Right lobe of liver (tissue), 6 donors: ENCODE results near the gene ORAI1. TPM values are rescaled to one million over a fixed set of nuclear protein-coding genes. Genes with fewer than 3 reads are reported as not detected.

Experiments used
- ATAC-seq, 4 donors: fragments of 200-7000 bp; cut with Tn5 transposase; one replicate each; pipeline ENCODE4 v1.9.1; 2020; ENCODE audit warnings: mild to moderate bottlenecking in 4 of 4, moderate library complexity in 4 of 4
- DNase-seq, 3 donors: peaks; one replicate each; pipeline ENCODE4 v3.0.0-alpha.2; 2020
- H3K27ac ChIP-seq, 3 donors: fragments of 200-600 bp; one replicate each; pipeline ENCODE4 v1.8.0; 2022
- H3K27me3 ChIP-seq, 2 donors: fragments of 200-600 bp; one replicate each; pipeline ENCODE4 v1.8.0; 2022
- H3K36me3 ChIP-seq, 4 donors: fragments of 200-600 bp; sonication (generic) in 1 of 4; one replicate each; pipeline versions ENCODE4 v1.5.1 to v1.8.0; 2017 to 2022; ENCODE audit warnings: control low read depth in 1 of 4
- H3K4me1 ChIP-seq, 4 donors: fragments of 200-600 bp; sonication (generic) in 1 of 4; one replicate each; pipeline versions ENCODE4 v1.5.1 to v1.8.0; 2017 to 2022; ENCODE audit warnings: control low read depth in 1 of 4
- H3K4me3 ChIP-seq, 3 donors: fragments of 200-600 bp; one replicate each; pipeline ENCODE4 v1.8.0; 2022
- H3K9me3 ChIP-seq, 4 donors: fragments of 200-600 bp; sonication (generic) in 1 of 4; one replicate each; pipeline versions ENCODE4 v1.5.1 to v1.8.0; 2017 to 2022; ENCODE audit warnings: control low read depth in 1 of 4
- CTCF ChIP-seq, 4 donors: fragments of 200-600 bp in 3 of 4; fragments of 450-650 bp in 1 of 4; IDR thresholded peaks; one replicate each; pipeline versions ENCODE4 v1.5.1 to v1.8.0; 2016 to 2022; ENCODE audit warnings: antibody characterized with exemption in 4 of 4, mild to moderate bottlenecking in 2 of 4
- POLR2A ChIP-seq: fragments of 450-650 bp; IDR thresholded peaks from one replicate; pipeline ENCODE4 v1.6.1; 2017; ENCODE audit warnings: antibody characterized with exemption, mild to moderate bottlenecking
- WGBS: methylation state at CpG from one replicate; pipeline ENCODE4 v1.1.6; 2018; ENCODE audit warnings: low coverage, low lambda C conversion rate; ENCODE audit not compliant: insufficient coverage; ENCODE audit errors: missing lambda C conversion rate; 5-methylcytosine and 5-hydroxymethylcytosine counted together
- intact Hi-C, 2 donors: fragments of 100-400 bp; cut with DNase I; formaldehyde crosslinking; loops; one replicate each; pipeline versions ENCODE4 v1.11.2 to v1.14.1; 2022
- total RNA-seq, 6 experiments: library from RNA; depleted of rRNA in 2 of 6; stranded (reverse); fragments of >200 nt in 2 of 6; fragmentation: NEBNext Ultra II Directional in 3 of 6; extraction: Animal tissue kit (Norgen Biotek cat#: 25700) in 3 of 6; gene quantifications; one replicate each; pipeline versions ENCODE4 v1.1.0 to v1.2.4, GENCODE V29; 2016 to 2023
- donor health status: DM: no; HTN: yes; CAD: no.
- donor health status: DM: no; HTN: no; CAD: no.
- donor health status: DM: no; HTN: no; CAD: no.
- donor health status: DM: no; HTN: yes; CAD: no.
- donor health status: DM: no; HTN: yes; CAD: no.

The ORAI1 gene
- total RNA-seq, 6 experiments from 2014 or later, result 6.9 to 14.4 (median 9.0) TPM

GRCh38 chr12:121579190-121579791 is 47.0 kb upstream of the ORAI1 start:
- DNase-seq, result peak; percentile 56 to 65 (median 59)

GRCh38 chr12:121579981-121580868 is 46.1 kb upstream of the ORAI1 start:
- no peak for TF ChIP-seq CTCF (IDR thresholded peaks at IDR 0.05)
- TF ChIP-seq POLR2A, result no peak
- peak; percentile 74 to 81 (median 77) for DNase-seq
- Histone ChIP-seq H3K27me3 (no peaks in the 10 kb centered on the region), H3K4me3 (peak overlapping the region; percentile 52 to 63 (median 59)), H3K36me3 (no peaks in the 10 kb centered on the region), H3K27ac (peak overlapping the region; percentile 75 to 78 (median 77)), H3K4me1 (no peaks in the 10 kb centered on the region), H3K9me3 (no peaks in the 10 kb centered on the region)
- peak; percentile 65 to 78 (median 70) for ATAC-seq
- WGBS, result 0% methylated on average over 17 of the region's 54 CpGs
- intact Hi-C loops, result no loop called here

More at GRCh38 chr12:121579190-121579791, 47.0 kb upstream of the ORAI1 start:
- H3K9me3 ChIP-seq, result no peaks in the 10 kb centered on the region
- H3K4me1 ChIP-seq, result no peaks in the 10 kb centered on the region
- no peaks in the 10 kb centered on the region for H3K36me3 ChIP-seq
- H3K4me3 ChIP-seq, result peak overlapping the region; percentile 52 to 63 (median 59)
- H3K27me3 ChIP-seq, result no peaks in the 10 kb centered on the region
- intact Hi-C loops, result no loop called here
- peak overlapping the region; percentile 4 to 78 (median 44) for H3K27ac ChIP-seq
- peak; percentile 17 to 51 (median 32) for ATAC-seq
- WGBS, result 7% methylated on average over 3 of the region's 53 CpGs
- no peak for TF ChIP-seq POLR2A
- TF ChIP-seq CTCF (IDR thresholded peaks at IDR 0.05), result no peak

GRCh38 chr12:121580959-121581685 is 45.2 kb upstream of the ORAI1 start, which contains the start of gene KDM2B:
KDM2B (minus strand) TSS chr12:121581023; CDS start chr12:121580911, 112 bp downstream.
- Histone ChIP-seq H3K9me3 (no peaks in the 10 kb centered on the region), H3K4me3 (peak within 1 kb of the TSS; percentile 52 to 63 (median 59)), H3K36me3 (no peaks in the 10 kb centered on the region), H3K27me3 (no peaks in the 10 kb centered on the region), H3K4me1 (no peaks in the 10 kb centered on the region), H3K27ac (peak within 1 kb of the TSS; percentile 75 to 78 (median 77))
- DNase-seq (peak in 1 of 3 donors; percentile 31), ATAC-seq (peak; percentile 33 to 58 (median 53))
- WGBS, result 45% methylated on average over 19 of the region's 23 CpGs
- no peak for TF ChIP-seq CTCF (IDR thresholded peaks at IDR 0.05)
- no peak for TF ChIP-seq POLR2A
- intact Hi-C loops, result no loop called here

GRCh38 chr12:121581686-121582429 is 44.5 kb upstream of the ORAI1 start:
- Histone ChIP-seq H3K4me1 (no peaks in the 10 kb centered on the region), H3K36me3 (no peaks in the 10 kb centered on the region), H3K4me3 (no peak overlapping the region), H3K27ac (peak overlapping the region in 1 of 3 donors; percentile 19), H3K9me3 (no peaks in the 10 kb centered on the region), H3K27me3 (no peaks in the 10 kb centered on the region)
- no peak for TF ChIP-seq CTCF (IDR thresholded peaks at IDR 0.05)
- no peak for TF ChIP-seq POLR2A
- no peak for DNase-seq
- intact Hi-C loops, result no loop called here
- peak in 1 of 4 donors; percentile 5 for ATAC-seq
- 47% methylated on average over 15 of the region's 17 CpGs for WGBS
